Astrocyte (in vitro differentiated cells and primary cell): ENCODE data around the gene PKP3. TPM values are rescaled to one million over a fixed set of nuclear protein-coding genes. Genes with fewer than 3 reads are reported as not detected.
"Not testable (repeated sequence)": the region's sequence is repeated elsewhere in the genome, so short reads cannot be mapped to it uniquely, and the experiment has no call there.

ENCODE experiments used
- DNase-seq: peaks from one replicate; pipeline ENCODE4 v3.0.0-alpha.2; 2010; ENCODE audit warnings: low read depth
- FAIRE-seq: peaks from 2 replicates; lab custom pipeline; 2011; peaks lifted over from hg19 to GRCh38; lab: Jason Lieb, UNC
- H2AFZ ChIP-seq: 2 replicates; pipeline ENCODE4 v1.6.0; 2012; ENCODE audit warnings: low read depth, low read length, inconsistent platforms
- H3K27ac ChIP-seq: 2 replicates; pipeline ENCODE4 v1.5.1; 2011; ENCODE audit warnings: low read depth, low read length, inconsistent platforms
- H3K27me3 ChIP-seq: 2 replicates; pipeline ENCODE4 v1.6.0; 2011; ENCODE audit warnings: low read length, inconsistent platforms; ENCODE audit not compliant: insufficient read depth
- H3K36me3 ChIP-seq: 2 replicates; pipeline ENCODE4 v1.5.1; 2011; ENCODE audit warnings: low read length, inconsistent platforms; ENCODE audit not compliant: insufficient read depth
- H3K4me1 ChIP-seq: 2 replicates; pipeline ENCODE4 v1.5.1; 2011; ENCODE audit warnings: low read length, inconsistent platforms; ENCODE audit not compliant: insufficient read depth
- H3K4me2 ChIP-seq: 2 replicates; pipeline ENCODE4 v1.6.0; 2012; ENCODE audit warnings: low read length, inconsistent platforms
- H3K4me3 ChIP-seq: 2 replicates; pipeline ENCODE4 v1.5.1; 2011; ENCODE audit warnings: low read depth, mild to moderate bottlenecking, low read length, inconsistent platforms; ENCODE audit not compliant: insufficient read depth
- H3K79me2 ChIP-seq: 2 replicates; pipeline ENCODE4 v1.6.0; 2012; ENCODE audit warnings: mild to moderate bottlenecking, low read length, inconsistent platforms; ENCODE audit not compliant: insufficient read depth
- H3K9ac ChIP-seq: 2 replicates; pipeline ENCODE4 v1.6.0; 2012; ENCODE audit warnings: mild to moderate bottlenecking, low read length, inconsistent platforms
- H3K9me3 ChIP-seq: 2 replicates; pipeline ENCODE4 v1.5.1; 2012; ENCODE audit warnings: low read depth, mild to moderate bottlenecking, low read length, inconsistent platforms; ENCODE audit not compliant: insufficient read depth
- H4K20me1 ChIP-seq: 2 replicates; pipeline ENCODE4 v1.6.0; 2012; ENCODE audit warnings: low read length, inconsistent platforms; ENCODE audit not compliant: insufficient read depth
- H3K27ac Mint-ChIP-seq: one replicate; pipeline ENCODE4 v1.8.0; 2021; ENCODE audit warnings: mild to moderate bottlenecking, mixed read lengths; ENCODE audit not compliant: unreplicated experiment
- H3K27me3 Mint-ChIP-seq: one replicate; pipeline ENCODE4 v1.8.0; 2021; ENCODE audit warnings: low read depth, mixed read lengths; ENCODE audit not compliant: unreplicated experiment
- H3K36me3 Mint-ChIP-seq: one replicate; pipeline ENCODE4 v1.8.0; 2021; ENCODE audit warnings: low read depth, mixed read lengths; ENCODE audit not compliant: unreplicated experiment
- H3K4me1 Mint-ChIP-seq: one replicate; pipeline ENCODE4 v1.8.0; 2021; ENCODE audit warnings: low read depth, mixed read lengths; ENCODE audit not compliant: unreplicated experiment
- H3K4me3 Mint-ChIP-seq: one replicate; pipeline ENCODE4 v1.8.0; 2021; ENCODE audit warnings: mild to moderate bottlenecking, moderate library complexity, mixed read lengths; ENCODE audit not compliant: unreplicated experiment
- H3K9me3 Mint-ChIP-seq: one replicate; pipeline ENCODE4 v1.8.0; 2021; ENCODE audit warnings: mild to moderate bottlenecking, mixed read lengths; ENCODE audit not compliant: unreplicated experiment
- EZH2 ChIP-seq: IDR thresholded peaks from 2 replicates; pipeline ENCODE4 v1.6.1; 2012; ENCODE audit warnings: mild to moderate bottlenecking, low read length, inconsistent platforms; ENCODE audit not compliant: insufficient read depth
- total RNA-seq: library from RNA; stranded (reverse); gene quantifications from 2 replicates; pipeline ENCODE4 v1.2.1, GENCODE V29; 2021
- TF ChIP-seq, protein P1 (sequence below): IDR thresholded peaks from 2 replicates; pipeline ENCODE4 v1.5.1; 2011; ENCODE audit warnings: low read depth, mild to moderate bottlenecking, inconsistent platforms, low read length, moderate library complexity; ENCODE audit not compliant: insufficient read depth

Gene PKP3
- total RNA-seq, 1 donor from 2014 or later, result 2.1 TPM

DNA sequence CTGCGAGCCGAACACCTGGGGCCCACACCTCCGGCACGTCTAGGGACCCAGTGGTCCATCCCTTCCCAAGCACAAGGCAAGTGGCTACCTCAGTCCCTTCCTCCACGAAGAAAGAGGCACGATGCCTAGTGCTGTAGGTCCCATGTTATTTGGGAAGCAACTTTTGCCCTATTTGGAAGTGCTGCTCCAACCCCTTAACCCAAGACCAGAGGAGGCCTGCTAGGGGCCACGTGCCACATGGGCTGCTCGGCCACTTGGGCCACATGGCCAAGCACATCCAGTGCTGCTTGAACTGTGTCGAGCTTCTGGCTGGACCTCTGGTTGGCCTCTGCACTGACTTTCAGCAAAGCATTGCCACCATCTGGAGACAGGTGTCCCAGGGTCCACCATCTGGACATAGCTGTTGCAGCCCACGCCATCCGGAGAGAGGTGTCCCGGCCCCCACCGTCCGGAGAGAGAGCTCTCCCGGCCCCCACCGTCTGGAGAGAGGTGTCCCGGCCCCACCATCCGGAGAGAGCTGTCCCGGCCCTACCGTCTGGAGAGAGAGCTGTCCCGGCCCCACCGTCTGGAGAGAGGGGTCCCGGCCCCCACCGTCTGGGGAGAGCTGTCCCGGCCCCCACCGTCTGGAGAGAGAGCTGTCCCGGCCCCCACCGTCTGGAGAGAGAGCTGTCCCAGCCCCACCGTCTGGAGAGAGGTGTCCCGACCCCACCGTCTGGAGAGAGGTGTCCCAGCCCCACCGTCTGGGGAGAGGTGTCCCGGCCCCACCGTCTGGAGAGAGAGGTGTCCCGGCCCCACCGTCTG, 31.2 kb upstream of the PKP3 start:
- peaks cover 4% of the 10 kb centered on the region for H3K9me3 ChIP-seq
- H2AFZ ChIP-seq, result no peak overlapping the region
- H3K79me2 ChIP-seq, result no peaks in the 10 kb centered on the region
- Mint-ChIP-seq H3K9me3 (peaks cover 4% of the 10 kb centered on the region), H3K36me3 (peaks cover 2% of the 10 kb centered on the region), H3K27ac (no peak overlapping the region), H3K4me3 (no peak overlapping the region), H3K4me1 (no peaks in the 10 kb centered on the region), H3K27me3 (peaks cover 15% of the 10 kb centered on the region)
- H3K4me2 ChIP-seq, result no peak overlapping the region
- no peak overlapping the region for H3K9ac ChIP-seq
- DNase-seq, result no peak
- TF ChIP-seq, protein P1, sequence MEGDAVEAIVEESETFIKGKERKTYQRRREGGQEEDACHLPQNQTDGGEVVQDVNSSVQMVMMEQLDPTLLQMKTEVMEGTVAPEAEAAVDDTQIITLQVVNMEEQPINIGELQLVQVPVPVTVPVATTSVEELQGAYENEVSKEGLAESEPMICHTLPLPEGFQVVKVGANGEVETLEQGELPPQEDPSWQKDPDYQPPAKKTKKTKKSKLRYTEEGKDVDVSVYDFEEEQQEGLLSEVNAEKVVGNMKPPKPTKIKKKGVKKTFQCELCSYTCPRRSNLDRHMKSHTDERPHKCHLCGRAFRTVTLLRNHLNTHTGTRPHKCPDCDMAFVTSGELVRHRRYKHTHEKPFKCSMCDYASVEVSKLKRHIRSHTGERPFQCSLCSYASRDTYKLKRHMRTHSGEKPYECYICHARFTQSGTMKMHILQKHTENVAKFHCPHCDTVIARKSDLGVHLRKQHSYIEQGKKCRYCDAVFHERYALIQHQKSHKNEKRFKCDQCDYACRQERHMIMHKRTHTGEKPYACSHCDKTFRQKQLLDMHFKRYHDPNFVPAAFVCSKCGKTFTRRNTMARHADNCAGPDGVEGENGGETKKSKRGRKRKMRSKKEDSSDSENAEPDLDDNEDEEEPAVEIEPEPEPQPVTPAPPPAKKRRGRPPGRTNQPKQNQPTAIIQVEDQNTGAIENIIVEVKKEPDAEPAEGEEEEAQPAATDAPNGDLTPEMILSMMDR, result no peak
- no peak for TF ChIP-seq EZH2
- H3K27me3 ChIP-seq, result peaks cover 11% of the 10 kb centered on the region
- no peak overlapping the region for H3K27ac ChIP-seq
- no peaks in the 10 kb centered on the region for H3K36me3 ChIP-seq
- no peaks in the 10 kb centered on the region for H3K4me1 ChIP-seq
- no peak for FAIRE-seq
- H3K4me3 ChIP-seq, result no peak overlapping the region
- no peaks in the 10 kb centered on the region for H4K20me1 ChIP-seq

DNA sequence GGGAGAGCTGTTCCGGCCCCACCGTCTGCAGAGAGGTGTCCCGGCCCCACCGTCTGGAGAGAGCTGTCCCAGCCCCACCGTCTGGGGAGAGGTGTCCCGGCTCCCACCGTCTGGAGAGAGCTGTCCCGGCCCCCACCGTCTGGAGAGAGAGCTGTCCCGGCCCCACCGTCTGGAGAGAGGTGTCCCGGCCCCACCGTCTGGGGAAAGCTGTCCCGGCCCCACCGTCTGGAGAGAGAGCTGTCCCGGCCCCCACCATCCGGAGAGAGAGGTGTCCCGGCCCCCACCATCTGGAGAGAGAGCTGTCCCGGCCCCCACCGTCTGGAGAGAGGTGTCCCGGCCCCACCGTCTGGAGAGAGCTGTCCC, 30.6 kb upstream of the PKP3 start:
- not testable (repeated sequence) for H3K79me2 ChIP-seq, H3K9me3 ChIP-seq, H3K27ac ChIP-seq, H3K4me3 ChIP-seq, H3K27ac Mint-ChIP-seq, H3K9me3 Mint-ChIP-seq, H3K4me1 ChIP-seq, H3K4me1 Mint-ChIP-seq, H3K4me2 ChIP-seq, H4K20me1 ChIP-seq, DNase-seq, H3K36me3 Mint-ChIP-seq, H3K4me3 Mint-ChIP-seq, H2AFZ ChIP-seq, H3K9ac ChIP-seq, H3K36me3 ChIP-seq, FAIRE-seq
- peaks cover 15% of the 10 kb centered on the region for H3K27me3 ChIP-seq
- peaks cover 18% of the 10 kb centered on the region for H3K27me3 Mint-ChIP-seq

DNA sequence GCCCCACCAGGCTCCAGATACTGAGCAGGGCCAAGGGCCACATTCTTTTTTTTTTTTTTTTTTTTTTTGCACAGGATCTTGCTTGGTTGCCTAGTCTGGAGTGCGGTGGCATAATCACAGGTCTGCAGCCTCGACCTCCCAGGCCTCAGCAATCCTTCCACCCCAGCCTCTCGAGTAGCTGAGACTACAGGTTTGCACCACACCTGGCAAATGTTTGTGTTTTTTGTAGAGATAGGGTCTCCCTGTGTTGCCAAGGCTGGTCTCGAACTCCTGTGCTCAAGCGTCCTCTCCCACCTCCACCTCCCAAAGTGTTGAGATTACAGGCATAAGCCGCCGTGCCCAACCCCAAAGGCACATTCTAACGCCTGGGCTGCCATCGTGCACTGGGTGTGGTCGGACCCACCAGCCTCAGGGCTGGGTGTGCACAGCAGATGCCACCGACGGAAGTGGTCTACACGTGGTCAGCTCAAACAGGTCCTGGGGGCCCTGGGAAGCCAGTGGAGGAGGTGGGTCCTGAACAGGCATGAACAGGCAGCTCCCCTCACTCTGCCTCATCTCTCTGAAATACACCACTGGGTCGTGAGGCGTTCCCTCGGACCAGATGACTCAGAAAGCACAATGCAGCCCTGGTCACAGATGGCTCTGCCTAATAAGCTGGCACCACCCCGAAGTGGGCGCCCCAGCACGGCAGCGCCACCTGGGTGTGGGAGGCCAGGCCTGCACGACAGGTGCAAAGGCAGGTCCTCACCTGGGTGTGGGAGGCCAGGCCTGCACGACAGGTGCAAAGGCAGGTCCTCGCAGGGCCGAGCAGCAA, 29.9 kb upstream of the PKP3 start:
- Histone ChIP-seq H3K79me2 (no peaks in the 10 kb centered on the region), H2AFZ (no peak overlapping the region), H4K20me1 (no peaks in the 10 kb centered on the region), H3K36me3 (no peaks in the 10 kb centered on the region), H3K4me2 (no peak overlapping the region), H3K9ac (no peak overlapping the region), H3K27ac (no peak overlapping the region), H3K27me3 (peaks cover 18% of the 10 kb centered on the region), H3K4me3 (no peak overlapping the region), H3K4me1 (no peaks in the 10 kb centered on the region), H3K9me3 (peaks cover 4% of the 10 kb centered on the region)
- Mint-ChIP-seq H3K27me3 (peaks cover 16% of the 10 kb centered on the region), H3K4me1 (no peaks in the 10 kb centered on the region), H3K4me3 (no peak overlapping the region), H3K27ac (no peak overlapping the region), H3K36me3 (peaks cover 2% of the 10 kb centered on the region), H3K9me3 (peaks cover 4% of the 10 kb centered on the region)
- TF ChIP-seq EZH2, result no peak
- TF ChIP-seq, protein P1, result no peak
- no peak for FAIRE-seq
- DNase-seq, result no peak
